HEK293 (cell line): ENCODE results near the gene PRR33.
A peak's percentile ranks its signal among the peaks of the same experiment; 100 is the strongest.

Experiments
- CTCF ChIA-PET: fragments of 350-600 bp; formaldehyde crosslinking; extraction: SDS; loops from one replicate; lab custom pipeline; 2021; ENCODE audit warnings: antibody characterized with exemption; lab: Yijun Ruan, JAX
- POLR2A ChIA-PET: fragments of 300-600 bp; formaldehyde crosslinking; extraction: SDS; loops from one replicate; lab custom pipeline; 2020; ENCODE audit warnings: antibody characterized with exemption, inconsistent platforms; lab: Yijun Ruan, JAX
- H3K27ac ChIP-seq: fragments of 200-500 bp; sonication (Bioruptor generic); 2 replicates; pipeline ENCODE4 v1.5.1; 2014; ENCODE audit warnings: low read depth, low read length, control low read depth, inconsistent platforms; ENCODE audit errors: extremely low read depth
- H3K36me3 ChIP-seq, 2 experiments: fragments of 200-500 bp in 1 of 2; sonication (Bioruptor generic) in 1 of 2; 1 replicate in 1 of 2; 2 replicates in 1 of 2; pipeline ENCODE4 v1.5.1; 2014 to 2017; ENCODE audit warnings: inconsistent platforms in 2 of 2, low read length in 2 of 2; ENCODE audit not compliant: control insufficient read depth in 2 of 2, insufficient read depth in 1 of 2
- H3K4me1 ChIP-seq: fragments of 200-500 bp; sonication (Bioruptor generic); 2 replicates; pipeline ENCODE4 v1.5.1; 2014; ENCODE audit warnings: mild to moderate bottlenecking, low read length, inconsistent platforms; ENCODE audit not compliant: control insufficient read depth, insufficient read depth
- H3K4me3 ChIP-seq: 2 replicates; pipeline ENCODE4 v1.5.1; 2011; ENCODE audit warnings: low read depth, mild to moderate bottlenecking, control low read depth, low read length, moderate library complexity
- H3K9me3 ChIP-seq: fragments of 200-500 bp; sonication (Bioruptor generic); 2 replicates; pipeline ENCODE4 v1.5.1; 2014; ENCODE audit warnings: low read depth, low read length, inconsistent platforms; ENCODE audit not compliant: control insufficient read depth, insufficient read depth
- EGR2 ChIP-seq: fragments of 450-650 bp; formaldehyde crosslinking; IDR thresholded peaks from 2 replicates; pipeline ENCODE4 v1.5.1; 2016; ENCODE audit warnings: low read depth, missing biosample characterization, missing genetic modification characterization
- GLIS2 ChIP-seq: fragments of 450-650 bp; formaldehyde crosslinking; IDR thresholded peaks from 2 replicates; pipeline ENCODE4 v1.5.1; 2016; ENCODE audit warnings: missing biosample characterization, missing genetic modification characterization
- IKZF3 ChIP-seq: fragments of 450-650 bp; IDR thresholded peaks from 2 replicates; pipeline ENCODE4 v1.5.0; 2018; ENCODE audit warnings: missing biosample characterization, mild to moderate bottlenecking, missing genetic modification characterization, moderate library complexity
- KLF10 ChIP-seq: fragments of 450-650 bp; IDR thresholded peaks from 2 replicates; pipeline ENCODE4 v1.5.1; 2018; ENCODE audit warnings: missing biosample characterization, mild to moderate bottlenecking, missing genetic modification characterization
- KLF16 ChIP-seq: fragments of 450-650 bp; formaldehyde crosslinking; IDR thresholded peaks from 2 replicates; pipeline ENCODE4 v1.5.1; 2017; ENCODE audit warnings: missing biosample characterization, missing genetic modification characterization
- PBX3 ChIP-seq: sonication (generic); formaldehyde crosslinking; IDR thresholded peaks from 2 replicates; pipeline ENCODE4 v1.8.1; 2022; ENCODE audit warnings: mild to moderate bottlenecking, moderate library complexity, missing genetic modification reagents
- RBAK ChIP-seq: fragments of 450-650 bp; formaldehyde crosslinking; IDR thresholded peaks from 2 replicates; pipeline ENCODE4 v1.5.1; 2016; ENCODE audit warnings: missing biosample characterization, missing genetic modification characterization
- REPIN1 ChIP-seq: fragments of 450-650 bp; formaldehyde crosslinking; IDR thresholded peaks from 2 replicates; pipeline ENCODE4 v1.5.1; 2017; ENCODE audit warnings: missing biosample characterization, missing genetic modification characterization, low read depth
- TRIM28 ChIP-seq: IDR thresholded peaks from 2 replicates; pipeline ENCODE4 v1.6.1; 2011; ENCODE audit warnings: low read length, control low read depth, borderline replicate concordance
- TSHZ1 ChIP-seq: fragments of 450-650 bp; formaldehyde crosslinking; IDR thresholded peaks from 2 replicates; pipeline ENCODE4 v1.5.1; 2016; ENCODE audit warnings: missing biosample characterization, missing genetic modification characterization, borderline replicate concordance
- ZBTB7A ChIP-seq: fragments of 450-650 bp; formaldehyde crosslinking; IDR thresholded peaks from 2 replicates; pipeline ENCODE4 v1.5.1; 2016; ENCODE audit warnings: low read depth, missing biosample characterization, missing genetic modification characterization
- ZEB2 ChIP-seq: fragments of 450-650 bp; formaldehyde crosslinking; IDR thresholded peaks from 2 replicates; pipeline ENCODE4 v1.5.1; 2016; ENCODE audit warnings: missing biosample characterization, missing genetic modification characterization
- ZFHX2 ChIP-seq: fragments of 450-650 bp; formaldehyde crosslinking; conservative IDR thresholded peaks from 2 replicates; pipeline ENCODE4 v1.5.1; 2016; ENCODE audit warnings: missing biosample characterization, missing genetic modification characterization
- ZIC2 ChIP-seq: fragments of 450-650 bp; formaldehyde crosslinking; IDR thresholded peaks from 2 replicates; pipeline ENCODE4 v1.5.1; 2016; ENCODE audit warnings: missing biosample characterization, missing genetic modification characterization
- ZNF114 ChIP-seq: fragments of 450-650 bp; formaldehyde crosslinking; IDR thresholded peaks from 2 replicates; pipeline ENCODE4 v1.5.0; 2017; ENCODE audit warnings: missing biosample characterization, missing genetic modification characterization
- ZNF133 ChIP-seq: fragments of 450-650 bp; formaldehyde crosslinking; IDR thresholded peaks from 2 replicates; pipeline ENCODE4 v1.5.1; 2016; ENCODE audit warnings: missing biosample characterization, missing genetic modification characterization
- ZNF2 ChIP-seq: fragments of 450-650 bp; formaldehyde crosslinking; IDR thresholded peaks from 2 replicates; pipeline ENCODE4 v1.5.1; 2016; ENCODE audit warnings: missing biosample characterization, missing genetic modification characterization
- ZNF202 ChIP-seq: fragments of 450-650 bp; formaldehyde crosslinking; IDR thresholded peaks from 2 replicates; pipeline ENCODE4 v1.5.1; 2016; ENCODE audit warnings: missing biosample characterization, missing genetic modification characterization, borderline replicate concordance
- ZNF223 ChIP-seq: fragments of 450-650 bp; formaldehyde crosslinking; IDR thresholded peaks from 2 replicates; pipeline ENCODE4 v1.5.1; 2016; ENCODE audit warnings: missing biosample characterization, missing genetic modification characterization
- ZNF266 ChIP-seq: fragments of 450-650 bp; formaldehyde crosslinking; IDR thresholded peaks from 2 replicates; pipeline ENCODE4 v1.5.1; 2016; ENCODE audit warnings: missing biosample characterization, missing genetic modification characterization, low read depth
- ZNF274 ChIP-seq, 2 experiments: fragments of 200-500 bp in 1 of 2; fragments of 450-650 bp in 1 of 2; sonication (Bioruptor generic) in 1 of 2; formaldehyde crosslinking in 1 of 2; IDR thresholded peaks; 2 replicates each; pipeline versions ENCODE4 v1.5.1 to v1.6.1; 2014 to 2016; ENCODE audit warnings: borderline replicate concordance in 1 of 2, inconsistent platforms in 1 of 2, low read length in 1 of 2, missing biosample characterization in 1 of 2, missing genetic modification characterization in 1 of 2
- ZNF292 ChIP-seq: fragments of 450-650 bp; formaldehyde crosslinking; IDR thresholded peaks from 2 replicates; pipeline ENCODE4 v1.5.1; 2016; ENCODE audit warnings: low read depth, missing biosample characterization, missing genetic modification characterization, borderline replicate concordance
- ZNF341 ChIP-seq: fragments of 450-650 bp; formaldehyde crosslinking; IDR thresholded peaks from 2 replicates; pipeline ENCODE4; 2016; ENCODE audit warnings: low read depth, missing biosample characterization, missing genetic modification characterization
- ZNF404 ChIP-seq: fragments of 450-650 bp; formaldehyde crosslinking; IDR thresholded peaks from 2 replicates; pipeline ENCODE4 v1.5.1; 2017; ENCODE audit warnings: missing biosample characterization, missing genetic modification characterization
- ZNF48 ChIP-seq: fragments of 450-650 bp; formaldehyde crosslinking; IDR thresholded peaks from 2 replicates; pipeline ENCODE4 v1.5.1; 2016; ENCODE audit warnings: missing biosample characterization, missing genetic modification characterization
- ZNF571 ChIP-seq: fragments of 450-650 bp; formaldehyde crosslinking; IDR thresholded peaks from 2 replicates; pipeline ENCODE4 v1.5.0; 2017; ENCODE audit warnings: missing biosample characterization, missing genetic modification characterization
- ZNF596 ChIP-seq: fragments of 450-650 bp; IDR thresholded peaks from 2 replicates; pipeline ENCODE4 v1.5.0; 2018; ENCODE audit warnings: missing biosample characterization, mild to moderate bottlenecking, missing genetic modification characterization, moderate library complexity
- ZNF600 ChIP-seq: fragments of 450-650 bp; formaldehyde crosslinking; IDR thresholded peaks from 2 replicates; pipeline ENCODE4 v1.5.1; 2016; ENCODE audit warnings: missing biosample characterization, missing genetic modification characterization
- ZNF626 ChIP-seq: fragments of 450-650 bp; sonication (Bioruptor Pico); formaldehyde crosslinking; IDR thresholded peaks from 2 replicates; pipeline ENCODE4 v1.5.1; 2018; ENCODE audit warnings: missing biosample characterization, missing genetic modification characterization, inconsistent platforms
- ZNF670 ChIP-seq: fragments of 450-650 bp; formaldehyde crosslinking; IDR thresholded peaks from 2 replicates; pipeline ENCODE4 v1.5.1; 2016; ENCODE audit warnings: missing biosample characterization, missing genetic modification characterization, low read depth
- ZNF704 ChIP-seq: fragments of 450-650 bp; formaldehyde crosslinking; IDR thresholded peaks from 2 replicates; pipeline ENCODE4 v1.5.1; 2016; ENCODE audit warnings: missing biosample characterization, missing genetic modification characterization
- ZNF791 ChIP-seq: fragments of 450-650 bp; formaldehyde crosslinking; IDR thresholded peaks from 2 replicates; pipeline ENCODE4 v1.5.1; 2016; ENCODE audit warnings: missing biosample characterization, missing genetic modification characterization

The PRR33 gene

GRCh38 chr11:1922481-1923081 lies 30.9 kb upstream of the PRR33 start:
- ChIA-PET CTCF (interaction anchor here (1.0 to 3.4 kb wide), 5 partner anchors 40 to 283 kb away, joined by 3 to 12 read pairs (median 5); no protein-coding TSS in a partner anchor), POLR2A (no interaction called here)
- Histone ChIP-seq H3K4me1 (no peaks in the 10 kb centered on the region), H3K9me3 (no peaks in the 10 kb centered on the region), H3K4me3 (no peak overlapping the region), H3K27ac (no peak overlapping the region), H3K36me3 (no peaks in the 10 kb centered on the region)
- TF ChIP-seq ZNF48 (tag by site-specific recombination): no peak
- TF ChIP-seq ZNF292 (tag by site-specific recombination): no peak
- TF ChIP-seq GLIS2 (tag by site-specific recombination): 0 out of 2 replicates have a peak, but pooled peaks have one; percentile 18
- TF ChIP-seq KLF10: no peak
- 0 out of 2 replicates have a peak, but pooled peaks have one; percentile 12 for TF ChIP-seq ZIC2 (tag by site-specific recombination)
- TF ChIP-seq ZNF404 (tag by site-specific recombination): no peak
- TF ChIP-seq ZNF114 (tag by site-specific recombination): no peak
- TF ChIP-seq ZNF670: no peak
- TF ChIP-seq REPIN1 (tag by site-specific recombination): no peak
- TF ChIP-seq TSHZ1 (tag by site-specific recombination): no peak
- no peak for TF ChIP-seq ZNF223 (tag by site-specific recombination)
- TF ChIP-seq ZNF341 (tag by site-specific recombination): peak; percentile 44
- TF ChIP-seq RBAK (tag by site-specific recombination): no peak
- no peak for TF ChIP-seq ZNF704 (tag by site-specific recombination)
- TF ChIP-seq IKZF3 (tag by site-specific recombination): no peak
- TF ChIP-seq ZNF2: no peak
- no peak for TF ChIP-seq PBX3 (CRISPR knock-in tag)
- TF ChIP-seq ZNF571 (tag by site-specific recombination): no peak

- CTCF ChIA-PET: interaction anchor here (0.5 to 3.4 kb wide), 11 partner anchors 8 to 1171 kb away, joined by 3 to 12 read pairs (median 4); no protein-coding TSS in a partner anchor
- Histone ChIP-seq H3K36me3 (no peaks in the 10 kb centered on the region), H3K9me3 (no peaks in the 10 kb centered on the region), H3K4me1 (no peaks in the 10 kb centered on the region), H3K27ac (no peak overlapping the region), H3K4me3 (no peak overlapping the region)
- POLR2A ChIA-PET: no interaction called here
- TF ChIP-seq EGR2 (tag by site-specific recombination) (no peak), ZNF266 (tag by site-specific recombination) (no peak), ZNF791 (tag by site-specific recombination) (no peak), ZNF626 (tag by site-specific recombination) (no peak), ZNF600 (tag by site-specific recombination) (no peak), ZNF48 (tag by site-specific recombination) (no peak), ZBTB7A (tag by site-specific recombination) (no peak), ZNF133 (tag by site-specific recombination) (no peak), ZEB2 (tag by site-specific recombination) (no peak), KLF16 (tag by site-specific recombination) (no peak), TRIM28 (no peak), ZFHX2 (tag by site-specific recombination) (no peak), ZNF274 (IDR thresholded peaks at IDR 0.05; ENCODE audit: low read length) (no peak), ZNF274 (tag by site-specific recombination; IDR thresholded peaks at IDR 0.05; ENCODE audit: borderline replicate concordance) (no peak), ZNF202 (tag by site-specific recombination) (no peak), ZNF596 (tag by site-specific recombination) (no peak)
These were observed 30.0 kb upstream of the PRR33 start for GRCh38 chr11:1921574-1922141.
